GM23248 (cell line): ENCODE data around the gene ESAM.

Source experiments
- EZH2 ChIP-seq: fragments of 200-600 bp; sonication (generic); IDR thresholded peaks from 2 replicates; pipeline ENCODE4 v1.6.1; 2018; ENCODE audit warnings: antibody characterized with exemption, mild to moderate bottlenecking; ENCODE audit not compliant: insufficient read depth, poor library complexity, severe bottlenecking
- EZH2phosphoT487 ChIP-seq: fragments of 200-600 bp; sonication (generic); IDR thresholded peaks from 2 replicates; pipeline ENCODE4 v1.6.1; 2018; ENCODE audit warnings: antibody characterized with exemption, moderate library complexity, mild to moderate bottlenecking, low read depth; ENCODE audit not compliant: insufficient read depth

- TF ChIP-seq EZH2 (no peak), EZH2phosphoT487 (no peak)
Observed at GRCh38 chr11:124748481-124749343, 13.4 kb downstream of the ESAM start.
